GM12891 (cell line): Measurements from ENCODE around the gene PSMG3.
"Not testable (repeated sequence)": the region's sequence is repeated elsewhere in the genome, so short reads cannot be mapped to it uniquely, and the experiment has no call there.

ENCODE experiments used
- DNase-seq: peaks from one replicate; pipeline ENCODE4 v3.0.0; 2011; ENCODE audit warnings: low spot score; ENCODE audit not compliant: insufficient read length
- FAIRE-seq: peaks from 2 replicates; lab custom pipeline; 2011; peaks lifted over from hg19 to GRCh38; lab: Jason Lieb, UNC
- PAX5 ChIP-seq: IDR thresholded peaks from 2 replicates; pipeline ENCODE4 v1.6.1; 2011; ENCODE audit warnings: low read length, moderate library complexity, mild to moderate bottlenecking; ENCODE audit not compliant: insufficient read depth, severe bottlenecking
- POLR2A ChIP-seq: IDR thresholded peaks from 2 replicates; pipeline ENCODE4 v1.6.1; 2011; ENCODE audit warnings: low read depth, low read length, control low read depth
- POLR2AphosphoS5 ChIP-seq: IDR thresholded peaks from 2 replicates; pipeline ENCODE4 v1.6.1; 2011; ENCODE audit warnings: low read depth, low read length, control low read depth
- POU2F2 ChIP-seq: IDR thresholded peaks from 2 replicates; pipeline ENCODE4 v1.6.1; 2011; ENCODE audit warnings: low read depth, mild to moderate bottlenecking, control low read depth, low read length, moderate library complexity
- SPI1 ChIP-seq: IDR thresholded peaks from 2 replicates; pipeline ENCODE4 v1.6.1; 2011; ENCODE audit warnings: low read depth, low read length, control low read depth
- TAF1 ChIP-seq: IDR thresholded peaks from 2 replicates; pipeline ENCODE4 v1.6.1; 2011; ENCODE audit warnings: low read depth, low read length, control low read depth

Gene PSMG3

GRCh38 chr7:1529383-1530116, 40.3 kb downstream of the PSMG3 start:
- DNase-seq (no peak), FAIRE-seq (no peak)
- TF ChIP-seq POLR2A (no peak), PAX5 (no peak), TAF1 (no peak), POLR2AphosphoS5 (no peak), POU2F2 (no peak), SPI1 (no peak)

GRCh38 chr7:1526271-1526754, 43.5 kb downstream of the PSMG3 start:
- FAIRE-seq: no peak
- TF ChIP-seq POU2F2 (no peak), POLR2AphosphoS5 (no peak), POLR2A (no peak), PAX5 (no peak), TAF1 (no peak), SPI1 (no peak)
- DNase-seq: no peak

- no peak for TF ChIP-seq TAF1
- no peak for TF ChIP-seq POU2F2
- TF ChIP-seq POLR2AphosphoS5: no peak
- TF ChIP-seq PAX5: no peak
- no peak for TF ChIP-seq SPI1
- TF ChIP-seq POLR2A: no peak
- no peak for FAIRE-seq
- no peak for DNase-seq
Measured at GRCh38 chr7:1525409-1525808, 44.4 kb downstream of the PSMG3 start.

- FAIRE-seq: no peak
- DNase-seq: no peak
- TF ChIP-seq POU2F2 (no peak), SPI1 (no peak), TAF1 (no peak), POLR2AphosphoS5 (no peak), POLR2A (no peak), PAX5 (no peak)
Measured at GRCh38 chr7:1523844-1524243, 46.0 kb downstream of the PSMG3 start.

- no peak for FAIRE-seq
- TF ChIP-seq POU2F2 (no peak), POLR2AphosphoS5 (no peak), SPI1 (no peak), PAX5 (no peak), POLR2A (no peak), TAF1 (no peak)
Measured at GRCh38 chr7:1523208-1523607, 46.6 kb downstream of the PSMG3 start.

GRCh38 chr7:1521456-1521855, 48.4 kb downstream of the PSMG3 start:
- DNase-seq (no peak), FAIRE-seq (no peak)

More at GRCh38 chr7:1523208-1523607, 46.6 kb downstream of the PSMG3 start:
- DNase-seq: no peak

GRCh38 chr7:1520539-1521234, 49.1 kb downstream of the PSMG3 start:
- TF ChIP-seq SPI1: no peak
- TF ChIP-seq TAF1: no peak
- no peak for TF ChIP-seq POU2F2
- no peak for TF ChIP-seq POLR2AphosphoS5
- no peak for TF ChIP-seq PAX5
- TF ChIP-seq POLR2A: no peak
- no peak for DNase-seq

More at GRCh38 chr7:1521456-1521855, 48.4 kb downstream of the PSMG3 start:
- TF ChIP-seq POU2F2 (no peak), SPI1 (no peak), PAX5 (no peak), TAF1 (no peak), POLR2A (no peak), POLR2AphosphoS5 (no peak)

GRCh38 chr7:1519322-1519922, 50.4 kb downstream of the PSMG3 start:
- FAIRE-seq, DNase-seq: not testable (repeated sequence)

More at GRCh38 chr7:1520539-1521234, 49.1 kb downstream of the PSMG3 start:
- no peak for FAIRE-seq
